Mucosa of gallbladder (tissue), 1 donor: ENCODE results near the gene RPS19BP1. TPM values are rescaled to one million over a fixed set of nuclear protein-coding genes. Genes with fewer than 3 reads are reported as not detected.

Experiments used
- DNase-seq: peaks from one replicate; pipeline ENCODE4 v3.0.0-alpha.2; 2020; ENCODE audit warnings: low spot score
- total RNA-seq: library from RNA; stranded (reverse); gene quantifications from one replicate; pipeline ENCODE4 v1.2.1, GENCODE V29; 2021
- donor health status: DM: no; HTN: no; CAD: no.

The RPS19BP1 gene
- total RNA-seq, result 76.9 TPM

GRCh38 chr22:39532215-39533073, at the start of gene RPS19BP1:
RPS19BP1 (minus strand) TSS chr22:39532748; CDS start chr22:39532738, 10 bp downstream.
- peak; percentile 100 for DNase-seq

- no peak for DNase-seq
Observed at GRCh38 chr22:39581303-39581702, 48.8 kb upstream of the RPS19BP1 start.

- no peak for DNase-seq
Observed at GRCh38 chr22:39580795-39581194, 48.2 kb upstream of the RPS19BP1 start.

GRCh38 chr22:39580006-39580441, 47.5 kb upstream of the RPS19BP1 start:
- no peak for DNase-seq

GRCh38 chr22:39577900-39578299, 45.4 kb upstream of the RPS19BP1 start:
- DNase-seq, result no peak

- DNase-seq, result no peak
Observed at GRCh38 chr22:39577366-39577765, 44.8 kb upstream of the RPS19BP1 start.

GRCh38 chr22:39576027-39576426, 43.5 kb upstream of the RPS19BP1 start:
- DNase-seq, result no peak

- no peak for DNase-seq
Observed at GRCh38 chr22:39575552-39575825, 42.9 kb upstream of the RPS19BP1 start.

- DNase-seq, result no peak
Observed at GRCh38 chr22:39574779-39575551, 42.4 kb upstream of the RPS19BP1 start.

- no peak for DNase-seq
Observed at GRCh38 chr22:39571538-39571937, 39.0 kb upstream of the RPS19BP1 start.

- DNase-seq, result no peak
Observed at GRCh38 chr22:39570665-39571064, 38.1 kb upstream of the RPS19BP1 start, which contains the start of gene CACNA1I. CACNA1I (plus strand) TSS chr22:39570753; CDS start chr22:39570753, 0 bp downstream.

GRCh38 chr22:39570226-39570625, 37.7 kb upstream of the RPS19BP1 start:
- DNase-seq, result no peak

- no peak for DNase-seq
Observed at GRCh38 chr22:39569066-39569465, 36.5 kb upstream of the RPS19BP1 start.

GRCh38 chr22:39568278-39568981, 35.9 kb upstream of the RPS19BP1 start:
- DNase-seq, result no peak

GRCh38 chr22:39567135-39567946, 34.8 kb upstream of the RPS19BP1 start:
- no peak for DNase-seq

- DNase-seq, result no peak
Observed at GRCh38 chr22:39565414-39565944, 32.9 kb upstream of the RPS19BP1 start.

- DNase-seq, result no peak
Observed at GRCh38 chr22:39563571-39564428, 31.3 kb upstream of the RPS19BP1 start.

GRCh38 chr22:39562839-39563489, 30.4 kb upstream of the RPS19BP1 start:
- no peak for DNase-seq

- DNase-seq, result no peak
Observed at GRCh38 chr22:39560127-39560526, 27.6 kb upstream of the RPS19BP1 start.
